Transverse colon (tissue), 4 donors: ENCODE data around the gene ATP8B4.

Experiments
- CTCF ChIP-seq, 5 experiments: fragments of 200-600 bp in 3 of 5; fragments of 450-650 bp in 2 of 5; sonication (generic) in 3 of 5; IDR thresholded peaks; 1 replicate in 2 of 5; 2 replicates in 3 of 5; pipeline ENCODE4 v1.5.1; 2016 to 2017; ENCODE audit warnings: antibody characterized with exemption in 5 of 5, inconsistent platforms in 3 of 5, mild to moderate bottlenecking in 2 of 5, moderate library complexity in 1 of 5
- POLR2A ChIP-seq: fragments of 450-650 bp; IDR thresholded peaks from one replicate; pipeline ENCODE4 v1.6.1; 2016; ENCODE audit warnings: antibody characterized with exemption, mild to moderate bottlenecking, moderate library complexity
- POLR2AphosphoS5 ChIP-seq, 3 donors: sonication (generic); formaldehyde crosslinking; IDR thresholded peaks; one replicate each; pipeline ENCODE4 v1.6.1; 2016; ENCODE audit warnings: antibody characterized with exemption in 3 of 3

GRCh38 chr15:49908236-49908932 lies 210.6 kb downstream of the ATP8B4 start:
- TF ChIP-seq POLR2AphosphoS5 (IDR thresholded peaks at IDR 0.05) (no peak), CTCF (IDR thresholded peaks at IDR 0.05) (no peak), POLR2A (no peak)
